DND-41 (cell line): ENCODE measurements around the gene SARM1.

ENCODE experiments used
- ATAC-seq: fragments of 200-7000 bp; cut with Tn5 transposase; 3 replicates; pipeline ENCODE4 v1.9.1; 2021; ENCODE audit warnings: low read depth; ENCODE audit not compliant: insufficient read depth
- DNase-seq: peaks from one replicate; pipeline ENCODE4 v3.0.0-alpha.2; 2020
- H2AFZ ChIP-seq: 2 replicates; pipeline ENCODE4 v1.6.0; 2012; ENCODE audit warnings: low read depth, low read length
- H3K27ac ChIP-seq: 2 replicates; pipeline ENCODE4 v1.5.1; 2012; ENCODE audit warnings: low read length, inconsistent platforms
- H3K27me3 ChIP-seq: fragments of 200-600 bp; sonication (generic); 2 replicates; pipeline ENCODE4 v1.6.0; 2012; ENCODE audit warnings: low read length, mild to moderate bottlenecking, inconsistent platforms; ENCODE audit not compliant: insufficient read depth, poor library complexity
- H3K36me3 ChIP-seq: 2 replicates; pipeline ENCODE4 v1.5.1; 2012; ENCODE audit warnings: low read length, inconsistent platforms; ENCODE audit not compliant: insufficient read depth
- H3K4me1 ChIP-seq: 2 replicates; pipeline ENCODE4 v1.5.1; 2012; ENCODE audit warnings: mild to moderate bottlenecking, low read length; ENCODE audit not compliant: insufficient read depth
- H3K4me2 ChIP-seq: 2 replicates; pipeline ENCODE4 v1.6.0; 2012; ENCODE audit warnings: mild to moderate bottlenecking, moderate library complexity, low read length, inconsistent platforms; ENCODE audit not compliant: insufficient read depth
- H3K4me3 ChIP-seq, 2 experiments: fragments of 200-600 bp in 1 of 2; shearing (Covaris generic) in 1 of 2; 2 replicates each; pipeline ENCODE4 v1.5.1; 2012 to 2016; ENCODE audit warnings: inconsistent platforms in 2 of 2, low read length in 2 of 2, mild to moderate bottlenecking in 2 of 2, low read depth in 1 of 2, moderate library complexity in 1 of 2
- H3K79me2 ChIP-seq: 2 replicates; pipeline ENCODE4 v1.6.0; 2012; ENCODE audit warnings: low read length, inconsistent platforms; ENCODE audit not compliant: insufficient read depth
- H3K9ac ChIP-seq: 2 replicates; pipeline ENCODE4 v1.6.0; 2012; ENCODE audit warnings: low read depth, mild to moderate bottlenecking, inconsistent platforms, low read length, moderate library complexity
- H3K9me3 ChIP-seq: 2 replicates; pipeline ENCODE4 v1.5.1; 2012; ENCODE audit warnings: low read length, moderate library complexity, mild to moderate bottlenecking, inconsistent platforms; ENCODE audit not compliant: insufficient read depth, severe bottlenecking
- H4K20me1 ChIP-seq: 2 replicates; pipeline ENCODE4 v1.6.0; 2012; ENCODE audit warnings: low read length; ENCODE audit not compliant: insufficient read depth
- EZH2 ChIP-seq: IDR thresholded peaks from 3 replicates; pipeline ENCODE4 v1.6.1; 2012; ENCODE audit warnings: borderline replicate concordance, low read depth, mild to moderate bottlenecking, moderate library complexity, low read length, inconsistent platforms; ENCODE audit not compliant: severe bottlenecking
- TF ChIP-seq, protein P1 (sequence below): IDR thresholded peaks from 2 replicates; pipeline ENCODE4 v1.5.1; 2012; ENCODE audit warnings: borderline replicate concordance, low read length, moderate library complexity, mild to moderate bottlenecking; ENCODE audit not compliant: poor library complexity, severe bottlenecking; ENCODE audit errors: extremely low read depth

Gene SARM1

GRCh38 chr17:28371245-28372202 is at the start of gene SARM1:
Gene SARM1, plus strand, starts transcription at chr17:28371694. Its CDS starts 339 bp downstream, at chr17:28372033.
- H3K36me3 ChIP-seq: no peaks in the 10 kb centered on the region
- no peaks in the 10 kb centered on the region for H3K27me3 ChIP-seq
- H3K4me1 ChIP-seq: peaks cover 4% of the 10 kb centered on the region; the same call in 1 of the 2 replicates
- TF ChIP-seq, protein P1, sequence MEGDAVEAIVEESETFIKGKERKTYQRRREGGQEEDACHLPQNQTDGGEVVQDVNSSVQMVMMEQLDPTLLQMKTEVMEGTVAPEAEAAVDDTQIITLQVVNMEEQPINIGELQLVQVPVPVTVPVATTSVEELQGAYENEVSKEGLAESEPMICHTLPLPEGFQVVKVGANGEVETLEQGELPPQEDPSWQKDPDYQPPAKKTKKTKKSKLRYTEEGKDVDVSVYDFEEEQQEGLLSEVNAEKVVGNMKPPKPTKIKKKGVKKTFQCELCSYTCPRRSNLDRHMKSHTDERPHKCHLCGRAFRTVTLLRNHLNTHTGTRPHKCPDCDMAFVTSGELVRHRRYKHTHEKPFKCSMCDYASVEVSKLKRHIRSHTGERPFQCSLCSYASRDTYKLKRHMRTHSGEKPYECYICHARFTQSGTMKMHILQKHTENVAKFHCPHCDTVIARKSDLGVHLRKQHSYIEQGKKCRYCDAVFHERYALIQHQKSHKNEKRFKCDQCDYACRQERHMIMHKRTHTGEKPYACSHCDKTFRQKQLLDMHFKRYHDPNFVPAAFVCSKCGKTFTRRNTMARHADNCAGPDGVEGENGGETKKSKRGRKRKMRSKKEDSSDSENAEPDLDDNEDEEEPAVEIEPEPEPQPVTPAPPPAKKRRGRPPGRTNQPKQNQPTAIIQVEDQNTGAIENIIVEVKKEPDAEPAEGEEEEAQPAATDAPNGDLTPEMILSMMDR: no peak
- no peak for TF ChIP-seq EZH2
- peak; percentile 66 for DNase-seq
- no peak within 1 kb of the TSS for H3K4me3 ChIP-seq
- H3K9me3 ChIP-seq: no peaks in the 10 kb centered on the region
- H3K9ac ChIP-seq: no peak within 1 kb of the TSS
- H4K20me1 ChIP-seq: peaks cover 11% of the 10 kb centered on the region
- H2AFZ ChIP-seq: no peak within 1 kb of the TSS
- H3K27ac ChIP-seq: no peak within 1 kb of the TSS
- ATAC-seq: peak; percentile 87
- H3K79me2 ChIP-seq: no peaks in the 10 kb centered on the region
- H3K4me2 ChIP-seq: no peak within 1 kb of the TSS; the same call in 1 of the 2 replicates

DNA sequence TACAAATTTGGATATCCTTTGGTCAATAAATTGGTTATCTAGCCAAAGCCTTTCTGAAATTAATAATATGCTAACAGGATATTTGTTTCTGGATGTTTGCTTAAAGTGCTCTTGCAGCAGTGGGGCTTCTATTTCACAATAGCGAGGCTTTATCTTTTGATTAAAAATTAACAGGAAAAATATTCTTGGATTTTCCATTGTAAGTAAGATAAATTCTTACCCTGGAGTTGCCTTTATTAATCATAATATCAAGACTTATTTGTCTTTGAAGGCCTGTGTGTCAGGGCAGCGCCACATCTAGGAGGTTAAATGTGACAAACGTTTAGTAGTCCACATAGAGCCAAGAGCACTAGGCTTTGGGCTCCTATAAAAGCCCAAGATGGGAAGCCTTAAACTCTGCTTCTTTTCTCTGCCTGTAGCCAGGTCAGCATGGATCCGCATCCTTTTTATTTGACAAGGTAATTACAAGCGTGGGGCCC is 47.2 kb upstream of the SARM1 start:
- Histone ChIP-seq H2AFZ (no peak overlapping the region), H3K4me3 (no peak overlapping the region), H3K4me1 (peaks cover 30% of the 10 kb centered on the region), H3K9ac (no peak overlapping the region), H4K20me1 (peaks cover 42% of the 10 kb centered on the region; the same call in 1 of the 2 replicates), H3K79me2 (peaks cover 79% of the 10 kb centered on the region), H3K36me3 (peaks cover 66% of the 10 kb centered on the region), H3K4me2 (peak overlapping the region; percentile 16; the same call in 1 of the 2 replicates), H3K27me3 (no peaks in the 10 kb centered on the region), H3K9me3 (no peaks in the 10 kb centered on the region), H3K27ac (no peak overlapping the region)
- no peak for ATAC-seq
- TF ChIP-seq, protein P1: no peak
- TF ChIP-seq EZH2: no peak
- DNase-seq: no peak

- no peak for ATAC-seq
- H3K36me3 ChIP-seq: peaks cover 69% of the 10 kb centered on the region
- TF ChIP-seq, protein P1: no peak
- TF ChIP-seq EZH2: no peak
- H3K9ac ChIP-seq: no peak overlapping the region
- no peak overlapping the region for H2AFZ ChIP-seq
- peaks cover 29% of the 10 kb centered on the region for H3K4me1 ChIP-seq
- H3K27me3 ChIP-seq: no peaks in the 10 kb centered on the region
- H3K4me3 ChIP-seq: no peak overlapping the region
- no peak overlapping the region for H3K4me2 ChIP-seq
- peaks cover 44% of the 10 kb centered on the region; the same call in 1 of the 2 replicates for H4K20me1 ChIP-seq
- no peak for DNase-seq
- H3K79me2 ChIP-seq: peaks cover 75% of the 10 kb centered on the region
- no peaks in the 10 kb centered on the region for H3K9me3 ChIP-seq
- no peak overlapping the region for H3K27ac ChIP-seq
Observed at GRCh38 chr17:28324781-28325180, 46.7 kb upstream of the SARM1 start.
